HG02571 (cell line): Measurements from ENCODE around the gene GAK.

Source experiments
- ATAC-seq: cut with Tn5 transposase; IDR thresholded peaks from one replicate; pipeline ENCODE4 v1.9.1; 2021; ENCODE audit warnings: mild to moderate bottlenecking, moderate library complexity; ENCODE audit not compliant: unreplicated experiment

GAK gene

DNA sequence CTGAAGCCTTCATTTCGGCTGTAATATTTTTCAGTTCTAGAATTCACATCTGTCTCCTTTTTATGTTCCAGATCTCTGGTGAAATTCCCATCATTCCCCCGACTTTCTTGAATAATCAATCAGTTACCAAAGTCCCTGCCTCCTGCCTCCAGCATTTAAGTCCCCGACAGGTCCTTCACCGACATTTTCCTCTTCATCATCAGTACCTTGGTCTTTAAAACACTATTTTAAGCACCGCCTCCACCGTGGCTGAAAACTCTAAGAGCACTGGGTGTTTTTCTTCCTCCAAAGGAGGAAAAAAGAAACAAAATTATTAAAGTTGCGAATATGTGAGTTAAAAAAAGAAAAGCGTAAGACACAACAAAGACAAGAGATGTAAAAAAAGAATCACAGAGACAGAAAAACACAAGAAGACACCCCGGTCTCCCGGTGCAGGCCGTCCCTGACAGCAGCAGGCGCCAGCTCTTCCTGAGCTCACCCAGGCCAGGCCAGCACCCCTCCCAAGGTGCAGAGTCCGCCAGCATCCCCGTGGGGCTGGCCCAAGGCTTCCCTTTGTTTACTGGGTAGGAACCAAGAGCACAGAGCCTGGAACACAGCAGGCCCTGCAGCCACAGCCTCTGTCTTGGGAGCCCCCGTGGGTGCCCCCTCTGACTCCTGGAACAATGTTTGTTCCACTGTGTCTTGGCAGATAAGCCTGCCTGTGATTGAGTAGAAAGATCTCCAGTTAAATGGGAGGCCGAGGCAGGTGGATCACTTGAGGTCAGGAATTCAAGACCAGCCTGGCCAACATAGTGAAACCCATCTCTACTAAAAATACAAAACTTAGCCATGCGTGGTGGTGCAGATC lies 56.9 kb downstream of the GAK start:
- no peak for ATAC-seq

DNA sequence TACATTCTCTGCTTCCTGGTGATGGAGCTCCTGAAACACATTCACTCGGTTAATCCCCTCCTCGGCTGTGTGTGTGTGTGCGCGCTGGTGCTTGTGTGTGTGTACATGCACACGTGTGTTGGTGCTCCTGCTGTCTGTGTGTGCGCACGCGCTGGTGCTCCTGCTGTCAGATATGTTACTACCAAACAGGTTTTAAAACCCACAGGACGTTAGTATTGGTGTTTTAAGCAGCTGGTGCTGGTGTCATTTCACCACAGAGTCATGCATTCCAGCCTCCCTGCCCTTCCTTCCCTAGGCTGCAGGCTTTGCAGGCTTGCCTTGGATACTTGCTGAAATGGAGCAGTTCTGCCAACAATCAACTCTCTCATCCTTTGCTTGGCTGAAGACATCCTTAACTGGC lies 58.1 kb downstream of the GAK start:
- ATAC-seq, result no peak

DNA sequence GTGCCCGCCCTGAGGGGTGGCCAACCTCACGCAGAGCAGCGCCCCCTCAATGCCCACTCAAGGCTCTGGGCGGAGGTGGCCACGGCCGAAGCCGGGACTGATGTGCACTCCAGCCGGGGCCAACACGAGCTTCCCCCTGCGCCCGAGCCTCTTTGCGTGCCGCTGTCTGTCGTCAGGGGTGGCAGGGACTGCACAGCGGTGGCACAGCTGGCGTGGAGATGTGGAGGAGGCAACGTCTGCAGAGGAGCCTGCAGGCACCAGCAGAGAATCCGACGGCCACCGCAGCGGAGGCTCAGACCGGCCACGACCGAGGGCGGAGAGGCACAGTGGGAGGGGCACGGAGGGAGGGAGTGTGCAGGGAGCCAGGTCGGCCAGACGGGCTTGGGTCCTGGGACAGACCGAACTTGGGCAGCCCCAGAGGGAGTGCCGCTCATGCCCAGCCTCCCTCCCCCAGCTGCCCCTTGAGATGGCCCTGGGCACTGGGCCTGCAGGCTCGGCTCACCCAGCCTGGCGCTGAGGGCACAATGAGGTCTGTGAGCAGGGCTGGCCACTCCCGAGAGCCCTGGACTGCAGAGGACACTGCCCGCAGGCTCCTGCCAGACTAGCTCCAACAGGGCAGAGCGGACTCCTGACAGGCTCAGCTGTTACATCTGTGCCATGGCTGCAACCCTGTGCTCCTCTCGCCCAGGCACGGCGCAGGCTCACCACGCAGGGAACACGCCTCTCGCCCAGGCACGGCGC lies 59.7 kb downstream of the GAK start:
- no peak for ATAC-seq

DNA sequence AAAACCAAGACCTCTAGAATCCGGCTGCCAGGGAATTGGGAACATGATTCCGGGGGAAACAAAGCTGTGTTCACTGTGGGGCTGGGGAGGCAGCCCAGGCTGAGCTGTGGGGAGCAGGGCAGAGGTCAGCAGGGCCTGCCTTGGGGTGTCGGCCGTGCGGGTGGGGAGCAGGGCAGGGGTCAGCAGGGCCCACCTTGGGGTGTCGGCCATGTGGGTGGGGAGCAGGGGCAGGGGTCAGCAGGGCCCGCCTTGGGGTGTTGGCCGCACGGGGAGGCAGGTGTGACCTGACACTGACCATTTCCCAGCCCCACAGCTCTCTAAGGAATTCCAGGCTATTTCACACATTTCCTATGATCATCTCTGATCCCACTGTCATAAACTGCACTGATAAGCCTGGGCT lies 60.6 kb downstream of the GAK start:
- no peak for ATAC-seq

DNA sequence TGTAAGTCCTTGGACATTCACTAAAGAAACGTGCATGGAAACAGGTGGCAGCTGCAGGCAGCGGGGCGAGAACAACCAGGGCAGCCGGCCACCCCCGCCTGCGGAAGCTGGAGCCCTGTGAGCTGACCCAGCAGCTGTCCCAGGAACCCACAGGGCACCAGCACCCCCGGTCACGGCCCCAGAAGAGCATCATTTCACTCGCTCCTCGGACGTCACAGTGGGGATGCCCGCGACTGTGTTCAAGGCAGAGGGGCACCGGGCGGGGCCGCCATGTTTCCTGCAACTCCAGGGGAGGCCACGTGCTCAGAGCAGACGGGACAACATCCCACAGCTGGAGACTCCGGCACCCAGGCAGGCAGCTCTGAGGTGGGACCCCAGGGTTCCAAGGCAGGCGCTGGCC lies 61.2 kb downstream of the GAK start:
- no peak for ATAC-seq

DNA sequence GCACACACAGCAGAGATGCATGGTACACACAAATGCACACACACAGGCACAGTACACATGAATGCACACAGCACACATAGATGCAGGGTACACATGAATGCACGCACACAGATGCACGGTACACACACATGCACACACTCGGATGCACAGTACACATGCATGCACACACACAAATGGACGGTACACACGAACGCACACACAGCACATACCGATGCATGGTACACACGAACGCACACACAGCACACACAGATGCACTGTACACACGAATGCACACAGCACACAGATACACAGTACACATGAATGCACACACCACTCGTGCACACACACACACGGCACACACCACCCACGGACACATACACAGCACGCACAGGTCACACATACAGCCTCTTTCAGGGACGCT lies 62.3 kb downstream of the GAK start:
- ATAC-seq, result no peak

DNA sequence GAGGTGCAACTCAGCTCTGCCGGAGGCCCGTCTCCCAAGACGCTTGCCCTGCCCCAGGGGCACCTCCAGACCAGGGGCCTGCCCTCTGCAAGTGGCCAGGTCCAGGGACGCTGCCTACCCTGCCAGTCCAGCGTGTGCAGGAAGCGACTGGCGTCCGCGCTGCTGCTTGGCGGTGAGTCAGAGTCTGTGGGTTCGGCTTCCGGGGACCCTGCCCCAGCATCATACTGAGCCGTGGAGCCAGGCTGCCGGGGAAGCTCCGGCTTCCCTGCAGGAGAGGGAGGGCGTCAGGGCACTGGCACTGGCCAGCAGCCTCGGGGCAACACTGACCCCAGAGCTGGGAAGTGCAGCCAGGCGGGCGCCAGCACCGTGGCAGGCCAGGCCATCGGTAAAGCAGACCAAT lies 63.7 kb downstream of the GAK start:
- no peak for ATAC-seq

DNA sequence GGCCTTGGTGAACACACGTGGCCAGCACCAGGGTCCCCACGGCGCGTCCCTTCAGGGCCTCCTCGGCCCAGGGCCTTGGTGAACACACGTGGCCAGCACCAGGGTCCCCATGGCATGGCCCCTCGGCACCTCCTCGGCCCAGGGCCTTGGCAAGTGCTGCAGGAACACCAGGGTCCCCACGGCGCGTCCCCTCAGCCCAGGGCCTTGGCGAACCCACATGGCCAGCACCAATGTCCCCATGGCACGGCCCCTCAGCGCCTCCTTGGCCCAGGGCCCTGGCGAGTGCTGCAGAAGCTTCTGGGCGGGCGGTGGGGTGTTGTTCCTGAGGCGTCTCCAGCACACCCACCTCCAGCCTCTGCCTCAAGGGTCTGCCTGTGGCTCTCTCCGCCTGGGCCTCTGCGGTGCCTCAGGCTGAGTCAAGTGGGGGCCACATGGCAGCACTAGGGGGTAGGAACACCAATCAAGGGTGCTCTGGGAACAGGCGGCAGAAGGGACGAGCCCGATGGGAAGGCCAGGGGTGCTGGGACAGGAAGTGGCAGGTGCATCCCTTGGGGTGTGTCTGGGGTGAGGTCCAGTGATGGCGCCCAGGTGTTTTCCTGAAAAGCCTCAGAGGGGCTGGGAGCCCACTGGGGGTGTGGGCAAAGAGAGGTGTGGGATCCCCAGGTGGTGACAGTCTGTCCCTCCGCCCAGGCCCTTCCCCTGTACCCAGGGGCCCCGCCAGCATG lies 64.4 kb downstream of the GAK start:
- no peak for ATAC-seq

DNA sequence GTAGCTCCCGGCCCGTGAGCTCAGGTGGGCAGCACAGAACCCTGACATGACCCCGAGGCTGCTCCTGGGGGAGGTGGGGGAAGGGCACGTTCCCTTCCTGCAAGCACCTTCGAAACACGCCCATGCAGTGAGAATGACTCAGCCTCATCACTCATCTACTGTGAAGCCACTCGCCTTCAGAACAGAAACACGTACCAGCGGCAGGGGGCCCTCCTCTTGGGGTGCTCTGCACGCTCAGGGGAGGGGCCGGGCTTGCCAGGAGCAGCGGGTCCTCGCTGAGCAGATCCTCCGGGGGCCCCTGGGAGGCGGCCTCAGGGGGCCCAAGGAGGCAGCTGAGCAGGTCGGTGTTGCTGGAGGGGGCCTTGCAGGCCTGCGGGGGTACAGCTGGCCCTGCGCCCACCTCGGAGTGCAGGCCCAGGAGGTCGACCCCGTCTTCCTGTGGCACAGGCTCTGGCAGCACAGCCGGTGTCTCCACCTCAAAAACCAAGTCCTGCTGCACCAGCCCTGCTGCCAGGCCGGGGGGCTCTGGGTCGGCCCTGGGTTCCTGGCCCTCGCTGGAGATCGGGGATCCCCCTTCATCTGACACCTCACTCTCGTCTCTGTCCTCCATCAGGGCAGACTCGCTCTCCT lies 65.2 kb downstream of the GAK start:
- no peak for ATAC-seq

DNA sequence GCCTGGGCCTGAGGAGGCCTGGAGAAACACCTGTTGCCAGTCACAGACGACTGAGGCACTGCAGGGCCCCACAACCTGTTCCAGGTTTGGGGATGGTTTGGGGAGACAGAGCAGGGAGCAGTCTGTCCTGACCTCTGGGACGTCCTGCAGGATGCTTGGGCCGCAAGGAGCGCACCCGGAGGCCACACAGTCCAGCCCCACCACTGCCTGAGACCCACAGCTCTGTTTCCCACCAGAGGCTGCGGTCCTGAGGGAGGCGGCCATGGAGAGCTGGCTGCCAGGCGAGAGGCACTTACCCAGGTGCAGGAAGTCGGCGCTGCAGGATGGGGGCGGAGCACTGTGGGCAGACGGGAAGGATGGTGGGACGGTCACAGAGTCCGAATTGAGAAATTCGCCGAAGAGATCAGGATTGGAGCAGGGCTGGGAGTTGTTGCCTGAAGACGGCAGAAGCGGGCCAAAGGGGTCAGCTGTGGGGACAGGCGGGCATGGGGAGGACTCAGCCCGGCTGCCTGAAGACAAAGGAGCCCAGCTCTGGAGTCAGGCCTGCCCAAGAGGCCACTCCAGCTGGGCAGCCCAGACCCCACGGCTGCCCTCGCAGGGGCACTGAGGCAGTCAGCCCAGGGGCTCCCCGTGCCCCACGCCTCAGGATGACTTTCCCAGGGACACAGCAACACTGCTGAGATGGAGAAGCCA lies 65.9 kb downstream of the GAK start:
- ATAC-seq, result no peak

DNA sequence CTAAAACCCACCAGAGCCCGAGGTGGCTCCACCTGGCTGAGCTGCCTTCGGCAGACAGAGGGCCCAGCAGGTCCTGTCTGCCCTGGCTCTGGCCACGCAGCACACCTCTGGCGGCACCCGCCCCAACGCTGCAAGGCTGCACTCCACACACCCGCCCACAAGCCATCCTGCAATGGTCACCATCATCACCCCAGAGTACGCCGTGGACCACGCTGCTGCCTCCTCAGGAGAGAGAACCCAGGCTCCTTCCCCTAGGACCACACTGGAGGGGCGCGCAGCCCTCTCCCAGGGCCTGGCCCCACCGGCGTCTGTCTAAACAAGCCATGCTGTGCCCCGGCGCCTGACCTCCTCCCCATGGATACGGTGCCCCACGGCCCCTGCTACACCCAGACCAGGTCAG lies 66.5 kb downstream of the GAK start:
- ATAC-seq, result no peak

DNA sequence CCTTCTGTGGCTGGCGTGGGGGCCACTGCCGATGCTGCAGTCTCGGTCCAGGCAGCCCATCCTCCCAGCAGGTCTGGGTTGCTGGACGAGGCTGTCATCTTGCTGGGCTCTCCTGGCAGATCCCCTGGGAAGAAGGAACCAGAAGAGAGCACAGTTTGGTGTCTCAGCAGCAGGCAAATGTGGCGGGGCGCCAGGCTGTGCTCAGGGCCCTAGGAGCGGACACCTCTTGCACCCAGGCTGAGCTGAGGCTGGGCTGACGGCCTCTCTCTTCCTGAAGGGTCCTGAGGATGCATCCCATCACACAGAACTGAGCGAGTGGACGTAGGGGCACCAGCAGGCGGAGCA lies 67.0 kb downstream of the GAK start:
- no peak for ATAC-seq

DNA sequence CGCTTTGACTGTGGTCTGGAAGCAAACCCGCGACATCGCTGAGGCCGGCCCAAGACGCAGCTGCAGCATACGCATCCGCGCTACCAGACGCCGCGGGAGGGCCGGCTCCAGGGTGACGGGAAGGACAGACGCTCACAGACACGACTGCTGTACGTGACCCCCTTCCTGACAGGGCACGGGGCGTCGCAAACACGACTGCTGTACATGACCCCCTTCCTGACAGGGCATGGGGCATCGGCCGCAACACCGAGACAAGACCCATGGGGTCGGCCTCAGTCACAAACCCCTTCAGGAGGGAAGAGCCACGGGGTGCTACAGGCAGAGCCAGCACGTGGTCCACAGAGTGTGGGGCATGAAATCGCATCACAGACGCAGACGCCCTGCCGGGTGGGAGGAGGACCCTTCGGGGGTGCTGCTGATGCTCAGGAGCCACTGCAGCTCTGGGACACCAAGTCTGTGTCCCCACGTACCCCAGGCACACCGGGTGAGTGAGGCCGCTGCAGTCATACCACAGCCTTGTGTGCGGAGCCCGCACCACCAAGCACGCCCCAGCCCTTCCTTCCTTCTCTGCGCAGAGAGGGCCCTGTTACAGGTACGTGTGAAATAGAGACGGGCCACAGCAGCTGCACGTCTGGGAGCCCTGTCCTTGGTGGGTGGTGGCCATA lies 67.5 kb downstream of the GAK start:
- ATAC-seq, result no peak

DNA sequence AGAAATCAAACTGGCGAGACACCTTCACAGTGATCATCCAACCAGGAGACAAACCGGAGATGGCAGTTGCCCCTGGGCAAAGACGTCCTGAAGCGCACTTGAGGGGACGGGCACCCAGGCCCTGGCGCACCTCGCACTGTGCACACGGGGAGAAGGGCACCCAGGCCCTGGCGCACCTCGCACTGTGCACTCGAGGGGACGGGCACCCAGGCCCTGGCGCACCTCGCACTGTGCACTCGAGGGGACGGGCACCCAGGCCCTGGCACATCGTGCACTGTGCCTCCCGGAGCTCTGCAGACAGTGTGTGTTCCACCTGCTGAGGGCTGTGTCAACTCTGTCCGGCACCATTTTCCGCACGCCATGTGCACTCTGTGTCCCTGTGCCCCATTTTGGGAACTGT lies 71.6 kb downstream of the GAK start:
- ATAC-seq, result no peak

DNA sequence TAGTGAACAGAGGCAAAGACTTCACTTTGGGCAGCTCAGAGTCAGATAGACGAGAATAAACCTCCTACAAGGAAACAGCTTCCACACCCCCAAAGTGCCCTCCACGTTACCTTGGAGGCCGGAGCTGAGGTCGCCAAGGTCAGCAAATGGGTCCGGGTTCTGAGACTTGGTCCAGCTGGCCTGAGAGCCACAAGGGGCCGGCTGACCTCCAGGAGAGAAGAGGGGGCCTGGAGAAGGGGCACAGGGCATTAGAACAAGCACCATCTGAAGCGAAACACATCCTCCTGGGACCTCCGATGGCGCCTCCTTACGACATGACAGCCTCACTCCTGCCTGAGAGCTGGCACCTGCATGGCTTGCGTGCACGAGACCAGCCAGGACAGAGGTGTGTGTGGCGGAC lies 72.6 kb downstream of the GAK start:
- no peak for ATAC-seq

DNA sequence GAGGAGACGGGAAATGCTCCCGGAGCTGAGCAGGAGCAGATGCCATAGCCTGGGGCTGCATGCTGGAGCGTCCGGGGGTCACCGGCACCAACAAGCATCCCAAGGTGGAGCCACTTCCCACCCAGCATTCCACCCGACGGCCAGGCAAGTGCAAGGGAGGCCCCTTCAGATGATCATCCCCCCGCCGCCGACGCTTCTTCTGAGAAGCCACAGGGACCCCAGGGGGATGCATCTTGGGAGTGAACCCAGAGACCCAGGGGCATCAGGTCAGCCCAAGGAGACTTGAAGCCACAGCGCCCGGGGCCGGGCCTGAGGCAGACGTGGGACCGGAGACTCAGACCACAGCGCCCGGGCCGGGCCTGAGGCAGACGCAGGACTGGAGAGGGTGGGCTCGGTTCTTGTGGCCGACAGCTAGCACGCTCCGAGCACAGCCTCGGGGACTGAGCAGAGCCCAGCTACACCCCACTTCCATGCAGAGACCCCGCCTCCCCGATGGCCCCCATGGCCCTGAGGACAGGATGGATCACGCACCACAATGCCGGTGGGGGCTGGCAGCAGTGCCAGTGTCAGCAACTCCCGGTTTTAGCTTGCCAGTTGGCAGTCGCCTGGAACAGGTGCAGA lies 73.2 kb downstream of the GAK start:
- no peak for ATAC-seq

DNA sequence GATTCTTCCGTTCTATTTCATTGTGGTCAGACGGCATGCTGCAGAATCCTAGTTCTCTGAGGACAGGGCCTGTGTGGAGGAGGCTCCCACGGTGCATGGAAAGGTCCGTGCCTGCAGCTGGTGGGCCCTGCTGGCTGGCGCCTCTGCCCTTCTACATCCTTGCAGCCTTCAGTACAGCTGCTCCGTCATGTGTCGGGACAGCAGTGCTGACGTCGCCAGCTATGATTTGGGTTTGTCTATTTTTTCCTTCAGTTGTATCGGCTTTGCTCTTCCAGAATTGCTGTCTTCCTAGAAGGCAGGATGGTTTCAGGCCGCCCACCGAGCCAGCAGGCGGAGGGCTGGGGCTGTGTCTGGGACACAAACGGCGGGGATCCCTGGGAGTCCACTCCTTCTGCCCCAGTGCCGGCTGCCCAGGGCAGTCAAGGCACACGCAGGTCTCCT lies 74.1 kb downstream of the GAK start:
- no peak for ATAC-seq

DNA sequence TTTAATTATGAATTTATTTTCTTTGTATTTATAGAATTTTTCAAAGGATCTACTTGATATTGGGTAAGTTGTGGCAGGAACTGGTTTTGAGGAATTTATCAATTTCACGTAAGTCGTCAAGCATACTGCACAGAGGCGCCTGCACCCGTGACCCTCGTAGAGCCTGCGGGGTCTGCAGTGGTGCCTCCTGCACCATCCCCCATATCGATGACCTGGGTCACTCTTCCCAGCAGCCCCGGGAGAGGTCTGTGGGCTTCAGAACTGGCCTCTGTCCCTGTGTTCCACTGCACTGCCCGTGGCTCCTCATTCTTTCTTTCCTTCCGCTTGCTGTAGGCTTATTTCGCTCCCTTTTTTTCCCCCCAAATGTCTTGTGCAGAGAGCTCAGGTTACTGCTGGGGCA lies 74.7 kb downstream of the GAK start:
- ATAC-seq, result no peak

DNA sequence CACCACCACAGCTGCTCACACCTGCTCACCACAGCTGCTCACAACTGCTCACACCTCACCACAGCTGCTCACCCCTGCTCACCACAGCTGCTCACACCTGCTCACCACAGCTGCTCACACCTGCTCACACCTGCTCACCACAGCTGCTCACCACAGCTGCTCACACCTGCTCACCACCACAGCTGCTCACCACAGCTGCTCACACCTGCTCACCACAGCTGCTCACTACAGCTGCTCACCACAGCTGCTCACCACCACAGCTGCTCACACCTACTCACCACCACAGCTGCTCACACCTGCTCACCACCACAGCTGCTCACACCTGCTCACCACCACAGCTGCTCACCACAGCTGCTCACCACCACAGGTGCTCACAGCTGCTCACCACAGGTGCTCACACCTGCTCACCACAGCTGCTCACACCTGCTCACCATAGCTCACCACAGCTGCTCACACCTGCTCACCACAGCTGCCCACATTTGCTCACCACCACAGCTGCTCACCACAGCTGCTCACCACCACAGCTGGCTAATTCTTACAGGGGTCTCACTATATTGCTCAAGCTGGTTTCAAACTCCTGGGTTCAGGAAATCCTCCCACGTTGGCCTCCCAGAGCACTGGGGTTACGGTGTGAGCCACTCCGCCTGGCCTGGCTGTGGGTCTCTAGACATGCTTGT lies 75.8 kb downstream of the GAK start:
- no peak for ATAC-seq
